GM06990 (cell line): ENCODE measurements around the gene SPINK5.

Source experiments
- DNase-seq: peaks from one replicate; pipeline ENCODE4 v3.0.0-alpha.2; 2011; ENCODE audit not compliant: insufficient read length; ENCODE audit errors: extremely low read depth
- H3K27me3 ChIP-seq: replicated peaks from 2 replicates; pipeline ENCODE4 v1.6.0; 2011; ENCODE audit warnings: low read length; ENCODE audit not compliant: control insufficient read depth, insufficient read depth
- H3K36me3 ChIP-seq: 2 replicates; pipeline ENCODE4 v1.5.1; 2011; ENCODE audit warnings: low read length; ENCODE audit not compliant: control insufficient read depth, insufficient read depth
- H3K4me3 ChIP-seq: replicated peaks from 2 replicates; pipeline ENCODE4 v1.5.1; 2011; ENCODE audit warnings: low read depth, mild to moderate bottlenecking, control low read depth, low read length
- CTCF ChIP-seq: IDR thresholded peaks from 2 replicates; pipeline ENCODE4 v1.5.1; 2011; ENCODE audit warnings: low read length, control low read depth, mild to moderate bottlenecking, inconsistent platforms; ENCODE audit not compliant: insufficient read depth, poor library complexity, severe bottlenecking

The SPINK5 gene

GRCh38 chr5:148063861-148064260 lies at the start of gene SPINK5:
Gene SPINK5, plus strand, starts transcription at chr5:148063980. Its CDS starts 65 bp downstream, at chr5:148064045.
- Histone ChIP-seq H3K27me3 (no peaks in the 10 kb centered on the region), H3K4me3 (no peak within 1 kb of the TSS), H3K36me3 (no peaks in the 10 kb centered on the region)
- no peak for TF ChIP-seq CTCF
- no peak for DNase-seq

- DNase-seq = no peak
- Histone ChIP-seq H3K4me3 (no peak overlapping the region), H3K36me3 (no peaks in the 10 kb centered on the region), H3K27me3 (no peaks in the 10 kb centered on the region)
- TF ChIP-seq CTCF = no peak
Measured at GRCh38 chr5:148014276-148014675, 49.5 kb upstream of the SPINK5 start.

- no peak for DNase-seq
- no peaks in the 10 kb centered on the region for H3K36me3 ChIP-seq
- no peaks in the 10 kb centered on the region for H3K27me3 ChIP-seq
- H3K4me3 ChIP-seq = no peak overlapping the region
- TF ChIP-seq CTCF = no peak
Measured at GRCh38 chr5:148020257-148020988, 43.4 kb upstream of the SPINK5 start.

- no peak for TF ChIP-seq CTCF
- H3K4me3 ChIP-seq = no peak overlapping the region
- no peak for DNase-seq
- H3K27me3 ChIP-seq = no peaks in the 10 kb centered on the region
- H3K36me3 ChIP-seq = no peaks in the 10 kb centered on the region
Measured at GRCh38 chr5:148027505-148027904, 36.3 kb upstream of the SPINK5 start.

- Histone ChIP-seq H3K27me3 (no peaks in the 10 kb centered on the region), H3K36me3 (no peaks in the 10 kb centered on the region), H3K4me3 (no peak overlapping the region)
- no peak for DNase-seq
- TF ChIP-seq CTCF = no peak
Measured at GRCh38 chr5:148029131-148029530, 34.6 kb upstream of the SPINK5 start.
